Kidney glomerular epithelial cell (primary cell): ENCODE results near the gene ATP5F1D.
A peak's percentile ranks its signal among the peaks of the same experiment; 100 is the strongest.

ENCODE experiments used
- DNase-seq: peaks from one replicate; lab custom pipeline; 2025; lab: John Stamatoyannopoulos, UW

ATP5F1D gene

GRCh38 chr19:1270854-1271527, 29.4 kb downstream of the ATP5F1D start:
- no peak for DNase-seq

- DNase-seq = no peak
These were observed 30.2 kb downstream of the ATP5F1D start for GRCh38 chr19:1271528-1272422.

DNA sequence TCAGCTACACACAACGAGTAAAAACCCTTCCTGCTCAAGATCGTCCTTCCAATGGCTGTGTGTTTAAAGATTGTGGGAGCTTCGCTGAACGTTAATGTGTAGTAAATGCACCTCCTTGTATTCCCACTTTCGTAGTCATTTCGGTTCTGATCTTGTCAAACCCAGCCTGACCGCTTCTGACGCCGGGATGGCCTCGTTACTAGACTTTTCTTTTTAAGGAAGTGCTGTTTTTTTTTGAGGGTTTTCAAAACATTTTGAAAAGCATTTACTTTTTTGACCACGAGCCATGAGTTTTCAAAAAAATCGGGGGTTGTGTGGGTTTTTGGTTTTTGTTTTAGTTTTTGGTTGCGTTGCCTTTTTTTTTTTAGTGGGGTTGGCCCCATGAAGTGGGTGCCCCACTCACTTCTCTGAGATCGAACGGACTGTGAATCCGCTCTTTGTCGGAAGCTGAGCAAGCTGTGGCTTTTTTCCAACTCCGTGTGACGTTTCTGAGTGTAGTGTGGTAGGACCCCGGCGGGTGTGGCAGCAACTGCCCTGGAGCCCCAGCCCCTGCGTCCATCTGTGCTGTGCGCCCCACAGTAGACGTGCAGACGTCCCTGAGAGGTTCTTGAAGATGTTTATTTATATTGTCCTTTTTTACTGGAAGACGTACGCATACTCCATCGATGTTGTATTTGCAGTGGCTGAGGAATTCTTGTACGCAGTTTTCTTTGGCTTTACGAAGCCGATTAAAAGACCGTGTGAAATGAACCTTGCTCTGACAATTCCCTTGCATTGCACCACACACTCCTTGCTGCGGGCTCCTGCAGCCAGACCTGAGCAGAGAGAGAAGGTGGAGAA, 31.1 kb downstream of the ATP5F1D start:
- DNase-seq = no peak

- DNase-seq = no peak
These were observed 31.9 kb downstream of the ATP5F1D start for GRCh38 chr19:1273263-1274041.

GRCh38 chr19:1274081-1274851, 32.7 kb downstream of the ATP5F1D start:
- no peak for DNase-seq

- DNase-seq = no peak
These were observed 33.3 kb downstream of the ATP5F1D start for GRCh38 chr19:1274852-1275259.

DNA sequence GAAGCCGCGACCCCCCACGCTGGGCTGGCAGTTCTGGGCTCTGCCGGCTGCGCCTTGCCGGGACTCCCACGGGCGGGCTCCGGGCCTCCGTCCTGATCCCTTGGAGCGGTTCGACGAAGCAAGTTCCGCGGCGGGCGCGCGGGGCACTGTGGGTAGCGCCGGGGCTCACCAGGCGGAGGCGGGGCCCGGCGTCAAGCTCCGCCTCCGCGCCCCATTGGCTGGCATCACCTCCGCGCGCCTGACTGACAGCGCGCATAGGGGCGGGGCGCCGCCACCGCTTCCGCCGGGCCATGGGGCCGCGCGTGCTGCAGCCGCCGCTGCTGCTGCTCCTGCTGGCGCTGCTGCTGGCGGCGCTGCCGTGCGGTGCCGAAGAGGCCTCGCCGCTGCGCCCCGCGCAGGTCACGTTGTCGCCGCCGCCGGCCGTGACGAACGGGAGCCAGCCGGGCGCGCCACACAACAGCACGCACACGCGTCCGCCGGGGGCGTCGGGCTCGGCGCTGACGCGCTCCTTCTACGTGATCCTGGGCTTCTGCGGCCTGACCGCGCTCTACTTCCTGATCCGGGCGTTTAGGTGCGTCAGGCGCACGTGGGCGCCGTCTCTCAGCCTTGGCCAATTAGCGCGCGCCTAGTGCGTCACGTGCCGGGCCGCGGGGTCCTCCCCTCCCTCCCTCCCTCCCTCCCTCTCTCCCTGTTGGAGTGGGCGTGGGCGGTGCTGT, 33.9 kb downstream of the ATP5F1D start, which contains the start of gene FAM174C:
TSS of gene FAM174C (plus strand) at position 271 of the 716 bp plus-strand sequence. CDS start at position 291, 20 bp downstream.
- DNase-seq = peak; percentile 84

- DNase-seq = no peak
These were observed 34.6 kb downstream of the ATP5F1D start for GRCh38 chr19:1275976-1276627.

- no peak for DNase-seq
These were observed 35.1 kb downstream of the ATP5F1D start for GRCh38 chr19:1276628-1277022.

DNA sequence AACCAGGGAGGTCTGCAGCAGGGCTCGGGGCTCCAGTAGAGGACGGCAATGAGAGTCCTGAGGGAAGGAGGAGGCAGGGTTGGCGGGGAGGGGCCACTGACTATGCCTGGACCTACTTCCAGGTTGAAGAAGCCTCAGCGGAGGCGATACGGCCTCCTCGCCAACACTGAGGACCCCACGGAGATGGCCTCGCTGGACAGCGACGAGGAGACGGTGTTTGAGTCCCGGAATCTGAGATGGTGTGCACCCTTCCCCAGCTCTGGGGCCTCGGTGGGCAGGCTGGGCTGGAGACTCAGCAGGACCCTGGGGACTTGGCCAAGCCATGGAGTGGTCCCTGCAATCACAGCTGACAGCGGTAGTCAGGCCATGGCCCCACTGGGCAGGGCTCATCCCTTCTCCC, 35.5 kb downstream of the ATP5F1D start:
- DNase-seq = no peak

DNA sequence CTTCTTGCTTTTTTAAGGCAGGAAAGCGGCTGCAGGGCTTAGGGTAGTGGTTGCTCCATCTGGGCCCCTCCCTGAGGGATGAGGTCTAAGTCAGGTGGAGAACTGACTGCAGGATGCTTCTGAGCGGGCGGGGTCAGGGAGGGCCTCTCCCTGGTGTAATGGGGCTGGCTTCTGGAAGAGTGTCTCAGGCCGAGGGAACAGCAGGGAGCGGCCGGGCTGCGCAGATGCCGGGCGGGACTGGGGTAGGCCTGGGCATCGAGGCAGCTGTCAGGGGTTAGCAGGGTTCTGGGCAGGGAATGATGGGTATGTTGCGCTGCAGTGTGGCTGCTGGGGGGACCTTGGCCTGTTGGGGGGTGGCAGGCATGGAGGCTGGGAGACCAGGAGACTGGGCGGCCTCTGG, 36.5 kb downstream of the ATP5F1D start:
- no peak for DNase-seq

- DNase-seq = no peak
These were observed 37.4 kb downstream of the ATP5F1D start for GRCh38 chr19:1278713-1279660.

DNA sequence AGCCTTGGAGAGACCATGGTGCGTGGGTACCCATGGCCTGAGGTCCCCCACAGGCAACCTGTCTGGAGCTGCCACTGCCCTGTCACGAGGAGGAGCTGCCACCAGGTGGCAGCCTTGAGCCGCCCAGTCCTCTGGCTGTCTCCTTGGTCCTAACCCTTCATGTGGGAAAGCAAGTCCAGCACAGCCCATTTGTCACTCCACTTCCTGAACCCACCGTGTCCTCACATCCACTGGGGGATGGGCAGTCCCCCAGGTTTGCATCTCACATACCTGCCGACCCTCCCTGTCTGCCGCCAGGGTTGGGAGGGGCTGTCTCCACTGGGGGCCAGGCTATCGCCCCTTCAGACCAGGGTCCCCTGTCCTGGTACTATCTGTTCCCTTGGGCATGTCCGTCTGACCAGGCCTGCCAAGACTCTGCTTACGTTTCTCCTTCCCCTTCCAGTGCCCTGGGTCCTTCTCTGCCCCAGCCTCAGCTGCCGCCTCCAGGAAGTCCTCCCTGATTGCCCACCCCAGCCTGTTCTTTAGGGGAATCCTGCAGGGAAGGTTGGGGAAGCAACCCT, 38.3 kb downstream of the ATP5F1D start:
- DNase-seq = peak; percentile 56

DNA sequence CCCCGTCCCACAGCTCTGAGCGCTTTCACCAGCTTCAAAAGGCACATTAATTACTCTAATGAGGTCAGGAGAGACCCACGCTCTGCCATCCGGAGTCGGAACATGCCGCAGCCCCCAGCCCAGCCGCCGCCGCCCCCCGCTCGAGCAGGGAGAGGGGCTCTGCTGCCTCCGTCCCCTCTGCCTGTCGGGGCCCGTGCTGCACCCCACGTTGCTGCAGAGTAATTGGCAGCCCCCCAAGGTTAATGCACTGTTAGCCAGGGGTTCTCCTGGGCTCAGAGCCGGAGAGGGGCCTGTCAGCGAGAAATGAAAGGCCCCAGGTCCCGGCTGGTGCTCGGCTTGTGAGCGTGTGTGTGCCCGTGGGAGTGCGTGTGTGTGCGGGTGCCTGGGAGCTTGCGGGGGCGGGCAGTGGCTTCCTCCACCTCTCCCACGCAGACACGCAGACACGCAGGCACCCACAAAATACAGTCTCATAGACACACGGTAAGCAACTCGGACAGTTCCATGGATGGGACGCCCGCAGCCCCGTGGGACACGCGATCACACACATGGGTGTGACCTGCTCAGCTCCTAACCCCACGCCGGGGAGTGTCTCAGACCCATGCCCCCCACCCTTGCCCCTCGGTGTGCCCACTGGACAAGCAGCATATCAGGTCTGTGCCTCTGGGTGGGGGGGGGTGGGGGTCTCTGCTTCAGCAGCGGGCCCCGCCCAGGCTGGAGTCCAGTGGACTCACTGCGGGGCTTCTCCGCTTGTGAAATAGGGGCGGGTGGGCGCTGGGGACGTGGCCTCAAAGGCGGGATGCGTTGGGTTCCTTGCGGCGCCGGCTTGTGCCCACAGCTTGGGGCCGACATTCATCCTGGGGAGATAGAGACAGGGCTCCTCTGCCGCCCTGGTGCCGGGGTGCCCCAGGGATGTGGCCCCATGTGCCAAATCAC, 39.4 kb downstream of the ATP5F1D start:
- no peak for DNase-seq

DNA sequence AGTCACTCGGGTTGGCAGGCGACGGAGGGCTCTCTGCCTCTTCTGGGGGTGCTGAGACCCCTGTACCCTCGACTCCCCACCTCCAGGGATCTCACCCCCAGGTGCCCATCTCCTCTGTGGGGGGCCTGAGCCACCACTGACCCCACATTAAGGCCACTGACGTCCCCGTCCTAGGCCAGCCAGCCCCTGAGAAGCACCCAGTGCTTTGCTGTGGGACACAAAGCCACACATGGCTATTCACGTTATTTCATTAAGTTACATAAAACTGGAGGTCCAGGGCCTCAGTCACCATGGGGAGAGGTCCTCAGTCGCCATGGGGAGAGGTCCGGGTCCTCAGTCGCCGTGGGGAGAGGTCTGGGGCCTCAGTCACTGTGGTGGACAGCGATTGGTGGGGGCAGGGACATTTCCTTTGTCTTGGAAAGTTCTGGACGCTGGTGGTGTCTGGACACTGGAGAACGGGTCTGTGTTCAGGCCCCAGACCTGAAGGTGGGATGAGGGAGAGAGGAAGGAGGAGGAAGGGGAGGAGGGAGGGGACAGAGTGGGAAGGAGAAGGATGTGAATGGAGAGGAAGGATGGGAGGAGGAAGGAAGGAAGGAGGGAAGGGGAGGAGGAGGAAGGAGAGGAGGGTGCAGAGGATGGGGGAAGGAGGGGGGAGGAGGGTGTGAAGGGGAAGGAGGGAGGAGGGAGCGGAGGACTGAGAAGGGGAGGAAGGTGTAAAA, 40.2 kb downstream of the ATP5F1D start:
- no peak for DNase-seq

DNA sequence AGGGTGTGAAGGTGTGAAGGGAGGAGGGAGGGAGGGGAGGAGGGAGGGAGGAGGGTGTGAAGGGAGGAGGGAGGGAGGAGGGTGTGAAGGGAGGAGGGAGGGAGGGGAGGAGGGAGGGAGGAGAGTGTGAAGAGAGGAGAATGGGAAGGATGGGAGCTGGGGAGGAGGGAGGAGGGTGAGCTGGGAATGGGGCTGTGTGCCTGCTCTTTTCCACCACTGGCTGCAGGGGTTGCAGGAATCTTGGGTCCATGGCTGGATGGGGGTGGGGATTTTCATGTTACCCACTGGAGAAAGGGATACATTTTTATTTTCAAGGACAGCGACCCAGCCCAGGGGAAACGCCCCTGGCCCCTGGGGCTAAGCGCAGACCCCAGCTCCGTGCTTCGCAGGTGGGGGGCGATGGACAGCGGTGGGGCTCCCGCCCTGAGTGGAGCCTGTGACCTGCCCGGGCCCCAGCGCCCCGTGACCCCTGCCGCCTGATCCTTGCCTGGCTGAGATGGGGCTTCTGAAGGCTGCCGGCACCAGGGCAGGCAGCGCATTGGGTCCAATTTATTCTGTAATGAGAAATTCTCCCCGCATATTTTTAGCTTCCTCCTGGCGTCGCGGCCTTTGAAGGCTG, 41.1 kb downstream of the ATP5F1D start:
- DNase-seq = no peak
